Fibroblast of the aortic adventitia (primary cell): ENCODE data around the gene EPB41L2. TPM values are rescaled to one million over a fixed set of nuclear protein-coding genes. Genes with fewer than 3 reads are reported as not detected.

Source experiments
- DNase-seq: peaks from one replicate; pipeline ENCODE4 v3.0.0-alpha.2; 2010; ENCODE audit warnings: low read depth
- H3K4me3 ChIP-seq: 2 replicates; pipeline ENCODE4 v1.5.1; 2011; ENCODE audit warnings: low read depth, mild to moderate bottlenecking, control low read depth, low read length, moderate library complexity
- total RNA-seq: library from RNA; depleted of rRNA; stranded (reverse); fragments of >200 nt; gene quantifications from 2 replicates; pipeline ENCODE4 v1.2.3, GENCODE V29; 2012; ENCODE audit warnings: low replicate concordance
- TF ChIP-seq, protein P1 (sequence below): IDR thresholded peaks from 2 replicates; pipeline ENCODE4 v1.5.1; 2011; ENCODE audit warnings: mild to moderate bottlenecking, low read length, control low read depth, inconsistent platforms; ENCODE audit not compliant: insufficient read depth

EPB41L2 gene
- total RNA-seq, 1 donor, result 117 TPM

DNA sequence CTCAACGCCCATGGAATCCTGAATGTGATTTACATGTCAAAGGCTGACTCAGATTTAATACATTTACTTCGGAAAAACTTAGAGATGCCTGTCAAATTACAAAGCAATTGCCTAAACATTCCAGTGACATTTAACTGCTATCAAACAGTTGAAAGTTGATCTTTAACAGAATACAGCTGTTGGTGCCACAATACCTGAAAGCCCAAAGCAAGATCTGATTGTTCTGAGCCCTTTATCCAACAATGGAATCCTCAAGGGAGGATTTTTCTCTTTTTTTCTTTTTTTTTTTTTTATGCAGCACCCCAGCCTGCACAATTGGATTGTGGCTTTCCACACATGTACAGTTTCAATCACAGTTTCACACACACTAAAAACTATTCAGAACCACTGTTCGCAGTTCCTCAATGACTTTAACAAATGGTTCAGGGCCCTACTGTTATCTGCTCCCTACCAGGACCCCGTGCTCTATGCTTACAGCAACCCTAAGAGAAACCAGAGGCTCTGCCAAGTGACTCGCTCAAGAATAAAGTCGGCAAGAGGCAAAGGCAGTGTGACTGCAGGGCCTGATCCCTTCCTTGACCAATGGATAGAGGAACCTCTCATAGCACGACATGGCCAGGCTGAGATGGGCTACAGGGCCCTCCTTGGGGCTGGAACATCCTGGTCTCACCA, 33.3 kb downstream of the EPB41L2 start:
- H3K4me3 ChIP-seq, result no peak overlapping the region
- no peak for DNase-seq
- TF ChIP-seq, protein P1, sequence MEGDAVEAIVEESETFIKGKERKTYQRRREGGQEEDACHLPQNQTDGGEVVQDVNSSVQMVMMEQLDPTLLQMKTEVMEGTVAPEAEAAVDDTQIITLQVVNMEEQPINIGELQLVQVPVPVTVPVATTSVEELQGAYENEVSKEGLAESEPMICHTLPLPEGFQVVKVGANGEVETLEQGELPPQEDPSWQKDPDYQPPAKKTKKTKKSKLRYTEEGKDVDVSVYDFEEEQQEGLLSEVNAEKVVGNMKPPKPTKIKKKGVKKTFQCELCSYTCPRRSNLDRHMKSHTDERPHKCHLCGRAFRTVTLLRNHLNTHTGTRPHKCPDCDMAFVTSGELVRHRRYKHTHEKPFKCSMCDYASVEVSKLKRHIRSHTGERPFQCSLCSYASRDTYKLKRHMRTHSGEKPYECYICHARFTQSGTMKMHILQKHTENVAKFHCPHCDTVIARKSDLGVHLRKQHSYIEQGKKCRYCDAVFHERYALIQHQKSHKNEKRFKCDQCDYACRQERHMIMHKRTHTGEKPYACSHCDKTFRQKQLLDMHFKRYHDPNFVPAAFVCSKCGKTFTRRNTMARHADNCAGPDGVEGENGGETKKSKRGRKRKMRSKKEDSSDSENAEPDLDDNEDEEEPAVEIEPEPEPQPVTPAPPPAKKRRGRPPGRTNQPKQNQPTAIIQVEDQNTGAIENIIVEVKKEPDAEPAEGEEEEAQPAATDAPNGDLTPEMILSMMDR, result no peak

DNA sequence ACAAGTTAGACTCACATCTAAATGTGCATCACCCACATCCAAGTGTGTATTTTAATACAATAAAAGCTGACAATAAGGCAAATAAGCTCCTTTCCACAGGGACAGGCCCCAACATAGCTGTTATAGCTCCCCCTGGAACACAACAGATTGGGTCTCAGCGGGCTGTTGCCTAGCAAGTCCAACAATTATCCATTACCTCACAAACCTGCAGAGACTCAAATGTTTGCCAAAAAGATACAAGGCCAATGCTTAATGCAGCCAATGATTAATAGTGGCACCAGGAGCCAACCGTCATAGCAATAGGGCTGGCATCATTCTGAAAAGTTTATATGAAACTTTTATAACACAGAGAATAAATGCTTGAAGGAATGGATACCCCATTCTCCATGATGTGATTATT, 35.7 kb downstream of the EPB41L2 start:
- no peak overlapping the region for H3K4me3 ChIP-seq
- DNase-seq, result no peak
- TF ChIP-seq, protein P1, result no peak

DNA sequence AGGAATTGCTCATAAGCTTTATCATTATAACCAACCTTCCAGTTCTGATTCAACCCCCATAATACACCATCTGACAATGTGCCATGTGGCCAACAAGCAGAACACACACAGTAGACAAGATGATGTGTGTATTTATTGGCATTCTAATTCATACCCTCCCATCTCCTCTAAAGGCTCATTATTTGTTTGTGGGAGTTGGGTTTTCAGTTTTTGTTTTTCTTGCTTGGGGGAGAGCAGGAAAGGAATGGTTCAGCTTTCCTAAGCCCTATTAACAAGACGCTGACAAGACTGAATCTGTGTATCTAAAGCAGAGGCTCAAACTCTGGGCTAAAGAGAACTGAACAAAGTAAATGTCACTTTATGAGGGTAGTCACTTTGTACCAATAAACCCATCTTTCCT, 36.8 kb downstream of the EPB41L2 start:
- TF ChIP-seq, protein P1, result no peak
- no peak for DNase-seq
- no peak overlapping the region for H3K4me3 ChIP-seq

DNA sequence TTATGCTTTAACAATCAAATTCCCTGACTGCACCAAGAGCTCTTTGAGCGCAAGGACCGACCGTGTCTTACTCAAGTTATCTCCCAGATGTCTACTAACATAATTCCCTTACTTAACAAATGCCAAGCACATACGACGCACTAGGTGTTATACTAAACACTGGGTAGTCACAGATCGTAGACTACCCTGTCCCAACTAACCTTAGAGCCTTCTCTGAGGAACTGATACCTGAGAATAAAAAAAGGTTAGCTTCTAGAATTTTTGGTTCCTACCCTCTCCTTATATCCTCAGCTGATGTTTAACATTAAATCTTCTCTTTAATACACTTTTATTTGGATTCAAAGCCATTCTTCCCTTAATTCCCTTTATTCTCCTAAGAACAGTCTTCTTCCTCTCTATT, 38.5 kb downstream of the EPB41L2 start:
- no peak for DNase-seq
- no peak overlapping the region for H3K4me3 ChIP-seq
- TF ChIP-seq, protein P1, result no peak

DNA sequence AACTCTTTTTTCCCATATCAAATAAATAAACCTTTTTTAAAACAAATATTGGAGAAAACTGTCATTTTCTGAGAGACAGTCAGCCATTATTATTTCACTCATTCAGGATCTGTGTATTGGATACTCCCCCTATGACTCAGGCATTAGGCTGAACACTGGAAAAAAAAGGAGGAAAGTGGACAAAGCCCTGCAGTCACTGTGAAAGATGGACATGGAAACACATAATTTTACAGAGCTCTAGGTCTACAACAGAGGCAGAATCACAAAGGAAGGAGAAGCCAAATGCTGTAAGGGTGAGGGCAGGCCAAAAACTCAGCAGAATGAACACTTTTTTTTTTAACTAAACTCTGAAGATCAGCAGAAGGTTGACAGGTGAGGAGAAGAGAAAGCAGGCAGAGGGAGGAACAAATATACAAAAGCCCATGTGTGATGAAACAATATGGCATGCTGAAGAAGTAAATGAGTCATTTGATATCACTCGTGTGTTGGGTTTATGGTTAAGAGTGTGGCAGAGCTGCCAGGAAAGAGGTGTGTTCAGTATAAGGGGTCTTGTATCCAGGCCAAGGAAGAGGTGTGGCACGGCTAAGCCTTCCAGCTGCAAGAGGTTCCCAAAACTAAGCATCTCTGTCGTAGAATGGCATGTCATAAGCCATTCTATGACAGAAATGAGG, 39.1 kb downstream of the EPB41L2 start:
- TF ChIP-seq, protein P1, result no peak
- peak; percentile 89 for DNase-seq
- H3K4me3 ChIP-seq, result no peak overlapping the region

DNA sequence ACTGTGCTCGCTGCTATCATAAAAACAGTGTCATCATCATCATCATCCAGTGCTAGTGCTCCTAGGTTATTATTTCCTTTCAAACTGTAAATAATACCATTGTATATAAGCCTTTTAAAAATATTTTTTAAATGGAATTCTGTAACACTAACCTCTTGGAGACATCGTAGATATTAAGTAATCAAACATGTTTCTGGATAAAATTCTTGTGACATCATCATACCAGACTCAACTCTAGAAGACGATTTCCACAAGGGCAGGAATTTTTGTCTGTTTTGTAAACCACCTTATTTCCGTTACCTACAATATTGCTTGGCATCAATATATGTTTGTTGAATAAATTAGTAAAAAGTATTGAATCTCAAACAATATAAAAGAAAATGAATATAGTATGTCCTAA, 40.4 kb downstream of the EPB41L2 start:
- no peak for DNase-seq
- H3K4me3 ChIP-seq, result no peak overlapping the region
- TF ChIP-seq, protein P1, result no peak

DNA sequence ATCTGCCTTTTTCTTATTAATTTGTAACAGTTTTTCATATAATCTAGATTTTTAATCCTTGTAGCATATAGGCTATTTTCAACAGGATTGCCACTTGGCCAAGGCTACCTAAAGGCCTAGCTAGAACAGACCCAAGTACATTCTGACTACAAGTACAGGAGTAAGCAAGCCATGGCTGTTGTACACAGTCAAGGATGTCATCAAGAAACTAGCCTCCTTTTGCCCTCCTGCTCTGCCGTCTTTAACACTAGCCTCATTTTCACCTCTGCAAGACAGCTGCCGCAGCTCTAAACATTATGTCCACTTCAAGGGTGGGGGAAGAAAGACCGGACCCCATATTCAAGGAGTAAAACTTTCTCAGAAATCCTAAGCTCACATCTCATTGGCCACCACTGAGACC, 45.1 kb downstream of the EPB41L2 start:
- DNase-seq, result no peak
- TF ChIP-seq, protein P1, result no peak

More for the DNA sequence above, 45.1 kb downstream of the EPB41L2 start:
- H3K4me3 ChIP-seq, result no peak overlapping the region
